Erythroblast (primary cell): Measurements from ENCODE around the gene SYT9.

ENCODE experiments used
- GATA1 ChIP-seq: IDR thresholded peaks from 2 replicates; pipeline ENCODE4 v1.6.1; 2011; ENCODE audit warnings: low read depth, mild to moderate bottlenecking, control low read depth, low read length, moderate library complexity
- POLR2A ChIP-seq: IDR thresholded peaks from 2 replicates; pipeline ENCODE4 v1.6.1; 2011; ENCODE audit warnings: mild to moderate bottlenecking, low read length

DNA sequence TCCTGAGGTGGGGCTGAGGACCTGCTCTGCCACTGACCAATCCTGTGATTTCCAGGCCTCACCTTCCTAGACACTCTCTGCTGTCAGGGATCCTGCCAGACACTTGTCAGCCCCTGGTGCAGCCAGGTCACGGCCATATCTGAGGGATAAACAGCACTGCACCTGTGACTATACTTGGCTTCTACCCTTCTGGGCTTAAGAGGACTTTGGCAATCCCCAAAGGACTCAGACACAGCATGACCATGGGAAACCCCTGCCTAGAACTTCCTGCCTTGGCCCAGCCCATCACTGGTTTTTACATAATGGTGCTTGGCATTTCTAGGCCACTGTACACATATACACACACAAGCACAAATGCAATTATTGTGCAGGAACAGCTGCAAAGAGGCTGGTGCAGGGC lies 222.0 kb downstream of the SYT9 start:
- no peak for TF ChIP-seq POLR2A
- no peak for TF ChIP-seq GATA1
